ENCODE measurements around the gene YWHAG. TPM values are rescaled to one million over a fixed set of nuclear protein-coding genes. Genes with fewer than 3 reads are reported as not detected.
"Not testable (repeated sequence)": the region's sequence is repeated elsewhere in the genome, so short reads cannot be mapped to it uniquely, and the experiment has no call there.

YWHAG gene
- total RNA-seq, result 183 TPM
- long read RNA-seq, transcript YWHAG-201 (2 exons, 3,750 nt), result major isoform, 6 of 38 reads
- long read RNA-seq, partial matches to known transcripts, result 0 of 38 reads
- long read RNA-seq, other reads (novel, unspliced or antisense), result 32 of 38 reads

GRCh38 chr7:76358481-76359110, at the start of gene YWHAG:
TSS of gene YWHAG (minus strand) at chr7:76358991. CDS start at chr7:76358808, 183 bp downstream.
- intact Hi-C loops (cut with DNase I), result loop anchor here (1.0 to 2.0 kb wide), 2 partner anchors 40 to 64 kb away; no protein-coding TSS in a partner anchor
- peak; percentile 96 for DNase-seq (ENCODE audit: low spot score)

- no peak for DNase-seq (ENCODE audit: low spot score)
- intact Hi-C loops (cut with DNase I), result no loop called here
Observed at GRCh38 chr7:76408121-76408560, 49.4 kb upstream of the YWHAG start.

- intact Hi-C loops (cut with DNase I), result no loop called here
- DNase-seq (ENCODE audit: low spot score), result no peak
Observed at GRCh38 chr7:76407718-76408117, 48.9 kb upstream of the YWHAG start.

- DNase-seq (ENCODE audit: low spot score), result no peak
- intact Hi-C loops (cut with DNase I), result no loop called here
Observed at GRCh38 chr7:76405738-76406137, 46.9 kb upstream of the YWHAG start.

GRCh38 chr7:76403780-76404494, 45.1 kb upstream of the YWHAG start:
- no peak for DNase-seq (ENCODE audit: low spot score)
- intact Hi-C loops (cut with DNase I), result no loop called here

GRCh38 chr7:76403097-76403496, 44.3 kb upstream of the YWHAG start:
- DNase-seq (ENCODE audit: low spot score); intact Hi-C loops (cut with DNase I): not testable (repeated sequence)

- intact Hi-C loops (cut with DNase I), result no loop called here
- DNase-seq (ENCODE audit: low spot score), result no peak
Observed at GRCh38 chr7:76400248-76400647, 41.5 kb upstream of the YWHAG start.

- intact Hi-C loops (cut with DNase I), result no loop called here
- peak; percentile 90 for DNase-seq (ENCODE audit: low spot score)
Observed at GRCh38 chr7:76397409-76398183, 38.8 kb upstream of the YWHAG start.

GRCh38 chr7:76396864-76397263, 38.1 kb upstream of the YWHAG start:
- intact Hi-C loops (cut with DNase I), result no loop called here
- no peak for DNase-seq (ENCODE audit: low spot score)

GRCh38 chr7:76395965-76396726, 37.4 kb upstream of the YWHAG start:
- no peak for DNase-seq (ENCODE audit: low spot score)
- intact Hi-C loops (cut with DNase I), result no loop called here

GRCh38 chr7:76395605-76395964, 36.8 kb upstream of the YWHAG start:
- DNase-seq (ENCODE audit: low spot score); intact Hi-C loops (cut with DNase I): not testable (repeated sequence)

- no peak for DNase-seq (ENCODE audit: low spot score)
- intact Hi-C loops (cut with DNase I), result no loop called here
Observed at GRCh38 chr7:76394957-76395356, 36.2 kb upstream of the YWHAG start.

GRCh38 chr7:76393116-76394031, 34.6 kb upstream of the YWHAG start:
- DNase-seq (ENCODE audit: low spot score), result peak; percentile 97
- intact Hi-C loops (cut with DNase I), result no loop called here

GRCh38 chr7:76392531-76393115, 33.8 kb upstream of the YWHAG start:
- intact Hi-C loops (cut with DNase I), result no loop called here

GRCh38 chr7:76390092-76390491, 31.3 kb upstream of the YWHAG start:
- no peak for DNase-seq (ENCODE audit: low spot score)
- intact Hi-C loops (cut with DNase I), result no loop called here

More at GRCh38 chr7:76392531-76393115, 33.8 kb upstream of the YWHAG start:
- DNase-seq (ENCODE audit: low spot score), result no peak

- intact Hi-C loops (cut with DNase I); DNase-seq (ENCODE audit: low spot score): not testable (repeated sequence)
Observed at GRCh38 chr7:76387789-76388188, 29.0 kb upstream of the YWHAG start.

- intact Hi-C loops (cut with DNase I), result no loop called here
- DNase-seq (ENCODE audit: low spot score), result no peak
Observed at GRCh38 chr7:76386691-76387260, 28.0 kb upstream of the YWHAG start.
